GM12865 (cell line): ENCODE results near the gene CHST15.

Experiments used
- DNase-seq: peaks from one replicate; pipeline ENCODE4 v3.0.0; 2010; ENCODE audit warnings: low read depth
- H3K4me3 ChIP-seq: 2 replicates; pipeline ENCODE4 v1.5.1; 2011; ENCODE audit warnings: mild to moderate bottlenecking, low read depth, low read length, control low read depth
- CTCF ChIP-seq: IDR thresholded peaks from 2 replicates; pipeline ENCODE4 v1.5.1; 2011; ENCODE audit warnings: low read length, control low read depth, low read depth, inconsistent platforms; ENCODE audit not compliant: insufficient read depth; ENCODE audit errors: missing control alignments

Gene CHST15

GRCh38 chr10:124012066-124012465 is 81.3 kb downstream of the CHST15 start:
- no peak for DNase-seq
- no peak for TF ChIP-seq CTCF
- H3K4me3 ChIP-seq = no peak overlapping the region

GRCh38 chr10:124011464-124011863 is 81.9 kb downstream of the CHST15 start:
- H3K4me3 ChIP-seq = no peak overlapping the region
- DNase-seq = no peak
- no peak for TF ChIP-seq CTCF

DNA sequence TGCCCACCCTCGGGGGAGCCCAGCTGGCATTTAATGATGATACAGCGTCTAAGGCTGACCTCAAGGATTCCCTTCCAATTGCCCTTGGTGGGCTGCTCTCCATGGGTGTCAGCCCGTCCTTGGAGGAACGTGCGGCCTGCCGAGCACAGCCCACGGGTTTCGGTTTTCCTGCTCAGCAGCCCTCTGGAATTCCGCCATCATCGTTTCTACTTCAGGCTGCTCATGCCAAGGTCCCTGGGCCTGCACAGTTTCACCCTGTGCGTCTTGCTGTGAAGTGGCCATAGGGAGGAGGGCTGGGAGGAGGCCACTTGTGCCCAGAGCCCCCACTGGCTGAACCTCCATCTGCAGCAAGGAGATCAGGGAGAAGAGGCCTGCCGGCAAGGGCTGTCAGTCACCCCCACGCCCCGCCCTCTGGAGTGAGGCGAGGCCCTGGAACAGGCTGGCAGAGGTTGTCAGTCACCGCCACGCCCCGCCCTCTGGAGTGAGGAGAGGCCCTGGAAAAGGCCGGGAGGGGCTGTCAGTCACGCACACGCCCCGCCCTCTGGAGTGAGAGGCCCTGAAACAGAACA is 82.8 kb downstream of the CHST15 start:
- DNase-seq = no peak

GRCh38 chr10:124010024-124010423 is 83.4 kb downstream of the CHST15 start:
- no peak for DNase-seq
- H3K4me3 ChIP-seq = no peak overlapping the region
- TF ChIP-seq CTCF = no peak

More for the DNA sequence above, 82.8 kb downstream of the CHST15 start:
- TF ChIP-seq CTCF = no peak
- no peak overlapping the region for H3K4me3 ChIP-seq

DNA sequence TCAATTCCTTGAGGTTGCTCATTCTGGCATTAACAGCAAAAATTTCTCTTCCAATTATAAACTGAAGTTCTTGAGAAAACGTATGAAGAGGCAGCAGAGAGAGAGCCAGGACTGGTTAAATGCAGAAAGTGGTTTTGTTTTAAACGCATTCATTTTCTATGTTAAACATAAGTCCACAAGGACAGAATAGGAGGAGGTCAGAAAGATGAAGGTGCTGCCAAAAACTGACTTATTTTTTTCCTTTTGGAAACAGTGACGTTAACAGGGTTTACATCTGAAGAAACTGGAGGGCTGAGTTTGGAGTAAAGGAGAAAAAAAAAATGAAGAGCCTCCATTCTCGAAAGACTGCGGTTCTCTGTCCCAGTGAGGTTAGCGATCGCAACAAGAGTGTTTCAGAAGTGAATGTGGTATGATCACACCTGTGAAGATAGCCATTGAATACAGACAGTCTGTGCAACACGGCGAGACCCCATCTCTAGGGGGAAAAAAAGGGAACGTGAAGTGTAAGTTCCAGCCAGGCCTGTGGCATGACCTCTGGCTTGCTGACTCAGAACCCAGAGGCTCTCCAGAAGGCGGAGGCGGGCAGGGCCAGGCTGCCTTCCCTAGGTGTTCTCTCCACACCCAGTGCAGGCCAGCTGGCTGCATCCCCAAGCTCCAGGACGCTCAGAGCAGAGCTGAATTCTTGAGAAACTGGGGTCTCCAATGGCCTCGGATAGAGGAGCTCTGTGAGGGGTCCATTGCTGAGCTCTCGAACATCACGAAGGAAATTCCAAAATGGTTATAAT is 84.0 kb downstream of the CHST15 start:
- no peak for DNase-seq
- no peak for TF ChIP-seq CTCF
- no peak overlapping the region for H3K4me3 ChIP-seq

DNA sequence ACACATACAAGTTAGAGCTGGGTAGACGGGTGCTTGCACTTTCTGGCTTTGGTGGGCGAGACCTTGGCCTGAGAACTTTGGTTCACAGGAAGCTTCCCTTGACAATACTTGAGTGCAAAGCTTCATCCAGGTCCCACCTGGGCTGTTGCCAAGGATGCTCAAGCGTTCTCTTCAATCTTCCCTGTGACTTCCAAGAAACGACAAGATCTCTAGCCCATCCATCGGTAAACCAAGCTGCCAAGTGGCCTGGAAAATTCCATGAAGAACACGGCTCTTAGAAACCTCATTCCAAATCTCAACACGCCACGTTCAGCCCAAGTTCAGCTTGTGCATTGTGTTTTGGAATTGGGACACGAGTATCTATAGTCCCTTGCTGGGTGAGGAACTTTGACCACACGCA is 84.7 kb downstream of the CHST15 start:
- TF ChIP-seq CTCF = no peak
- DNase-seq = no peak
- no peak overlapping the region for H3K4me3 ChIP-seq
